T-helper 17 cell (primary cell): ENCODE data around the gene HECW1. TPM values are rescaled to one million over a fixed set of nuclear protein-coding genes. Genes with fewer than 3 reads are reported as not detected.
"Not testable (repeated sequence)": the region's sequence is repeated elsewhere in the genome, so short reads cannot be mapped to it uniquely, and the experiment has no call there.

Experiments used
- ATAC-seq: fragments of 150-1000 bp; cut with Tn5 transposase; 2 replicates; pipeline ENCODE4 v1.10.0; 2021; ENCODE audit warnings: mild to moderate bottlenecking, moderate library complexity
- DNase-seq, 3 donors: peaks; one replicate each; pipeline versions ENCODE4 v3.0.0 to v3.0.0-alpha.2; 2020 to 2021
- H3K9me3 ChIP-seq: one replicate; pipeline ENCODE4 v1.7.0; 2013; ENCODE audit warnings: low read length, mild to moderate bottlenecking; ENCODE audit not compliant: control insufficient read depth, poor library complexity, severe bottlenecking
- H3K27ac Mint-ChIP-seq: one replicate; pipeline ENCODE4 v1.8.0; 2022; ENCODE audit warnings: mild to moderate bottlenecking, moderate library complexity, mixed read lengths
- H3K27me3 Mint-ChIP-seq: one replicate; pipeline ENCODE4 v1.8.0; 2022; ENCODE audit warnings: mixed read lengths
- H3K36me3 Mint-ChIP-seq: one replicate; pipeline ENCODE4 v1.8.0; 2022; ENCODE audit warnings: low read depth, mixed read lengths
- H3K4me1 Mint-ChIP-seq: one replicate; pipeline ENCODE4 v1.8.0; 2022; ENCODE audit warnings: mild to moderate bottlenecking, mixed read lengths
- H3K4me3 Mint-ChIP-seq: one replicate; pipeline ENCODE4 v1.8.0; 2022; ENCODE audit warnings: mild to moderate bottlenecking, moderate library complexity, mixed read lengths
- total RNA-seq, 4 donors: library from RNA in 2 of 4; stranded (reverse) in 2 of 4; gene quantifications; one replicate each; pipeline ENCODE4 v1.2.3 and lab custom pipeline; 2022 to 2026

The HECW1 gene
- total RNA-seq, 2 donors from 2014 or later = not detected

DNA sequence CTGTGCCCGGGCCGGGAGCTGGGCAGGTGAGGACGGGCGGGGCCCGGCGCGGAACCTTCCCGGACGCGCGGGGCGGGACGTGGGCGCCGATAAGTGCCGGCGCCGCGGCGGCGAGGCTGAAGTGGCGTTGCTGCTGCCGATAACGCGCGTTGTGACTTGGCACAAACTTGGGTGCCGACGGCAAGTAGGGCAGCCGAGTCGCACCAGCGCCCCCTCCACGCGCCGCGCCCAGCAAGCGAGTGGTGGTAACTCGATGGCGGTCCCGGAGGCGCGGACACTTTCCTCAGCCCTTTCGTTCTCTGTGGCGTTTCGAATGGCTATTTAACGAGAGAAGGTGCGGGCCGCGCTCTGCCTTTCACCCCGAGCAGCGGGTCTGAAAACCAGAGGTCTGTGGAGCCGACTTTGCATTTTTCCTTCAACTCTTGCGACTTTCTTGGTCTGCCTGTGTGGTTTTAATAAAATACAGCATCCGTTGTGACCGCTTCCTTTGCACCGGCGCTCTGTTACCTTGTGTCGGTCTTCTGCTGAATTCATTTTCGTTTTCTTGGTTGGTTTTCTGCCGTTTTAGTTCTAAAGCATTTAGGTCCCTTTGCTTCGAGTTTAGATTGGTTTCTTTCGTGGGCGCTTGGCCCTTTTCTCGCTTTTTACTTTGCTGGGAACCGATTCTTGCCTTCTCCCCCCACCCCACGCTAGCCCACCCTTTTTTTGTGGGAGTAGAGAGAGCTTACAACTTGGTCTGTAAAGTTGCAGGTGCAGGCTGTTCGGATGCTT is 471.2 kb downstream of the HECW1 start:
- Mint-ChIP-seq H3K4me1 (peaks cover 27% of the 10 kb centered on the region), H3K36me3 (peaks cover 4% of the 10 kb centered on the region), H3K27ac (peak overlapping the region; percentile 98), H3K4me3 (peak overlapping the region; percentile 95), H3K27me3 (peaks cover 11% of the 10 kb centered on the region)
- ATAC-seq = peak; percentile 21
- peak; percentile 56 to 61 (median 58) for DNase-seq
- H3K9me3 ChIP-seq = no peaks in the 10 kb centered on the region

GRCh38 chr7:43584195-43584586 is 471.7 kb downstream of the HECW1 start:
- DNase-seq (no peak), ATAC-seq (no peak)
- H3K4me1 Mint-ChIP-seq = peaks cover 31% of the 10 kb centered on the region
- H3K9me3 ChIP-seq = no peaks in the 10 kb centered on the region
- H3K27me3 Mint-ChIP-seq = peaks cover 11% of the 10 kb centered on the region
- H3K36me3 Mint-ChIP-seq = peaks cover 4% of the 10 kb centered on the region
- H3K4me3 Mint-ChIP-seq = peak overlapping the region; percentile 95
- H3K27ac Mint-ChIP-seq = peak overlapping the region; percentile 98

- not testable (repeated sequence) for H3K36me3 Mint-ChIP-seq
- H3K27ac Mint-ChIP-seq = peak overlapping the region; percentile 98
Observed at GRCh38 chr7:43584733-43585132, 472.3 kb downstream of the HECW1 start.

GRCh38 chr7:43585562-43585961 is 473.1 kb downstream of the HECW1 start:
- Mint-ChIP-seq H3K36me3 (peaks cover 8% of the 10 kb centered on the region), H3K27ac (peak overlapping the region; percentile 98), H3K4me3 (peak overlapping the region; percentile 95), H3K27me3 (peaks cover 11% of the 10 kb centered on the region), H3K4me1 (peaks cover 42% of the 10 kb centered on the region)
- no peaks in the 10 kb centered on the region for H3K9me3 ChIP-seq
- no peak for ATAC-seq
- DNase-seq = no peak

More at GRCh38 chr7:43584733-43585132, 472.3 kb downstream of the HECW1 start:
- ATAC-seq, H3K9me3 ChIP-seq, DNase-seq: not testable (repeated sequence)
- Mint-ChIP-seq H3K4me3 (peak overlapping the region; percentile 95), H3K4me1 (peaks cover 36% of the 10 kb centered on the region), H3K27me3 (peaks cover 11% of the 10 kb centered on the region)

DNA sequence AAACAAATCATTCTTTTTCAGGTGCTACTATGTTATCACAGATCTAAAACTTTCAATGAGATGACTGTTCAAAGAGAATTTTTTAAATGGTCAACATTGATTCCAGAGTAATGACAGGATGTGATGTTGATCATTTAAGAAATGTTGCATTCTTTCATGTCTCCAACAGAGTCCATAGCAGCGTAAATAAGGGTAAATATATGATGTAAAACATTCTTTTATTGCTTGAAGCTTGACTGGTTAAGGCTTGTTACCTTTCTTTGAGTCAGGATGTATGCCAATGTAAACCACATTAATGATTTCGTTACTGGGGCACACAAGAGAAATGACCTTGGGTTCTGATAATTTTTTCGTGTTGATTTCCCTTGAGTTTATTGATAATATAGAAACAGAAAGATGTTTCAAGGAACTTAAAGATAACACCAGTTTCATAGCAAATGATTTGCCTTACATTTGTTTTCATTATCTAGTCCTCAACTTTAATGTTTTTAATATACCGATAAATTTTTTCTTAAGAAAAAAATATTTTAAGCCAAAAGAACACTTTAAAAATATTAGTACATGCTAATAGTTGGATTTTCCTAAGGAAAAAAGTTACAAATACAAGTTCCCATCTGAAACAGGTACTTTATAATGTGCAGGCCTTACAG is 473.9 kb downstream of the HECW1 start:
- DNase-seq (no peak), ATAC-seq (peak; percentile 48)
- no peaks in the 10 kb centered on the region for H3K9me3 ChIP-seq
- H3K27me3 Mint-ChIP-seq = peaks cover 6% of the 10 kb centered on the region
- H3K4me3 Mint-ChIP-seq = peak overlapping the region; percentile 95
- H3K36me3 Mint-ChIP-seq = peaks cover 10% of the 10 kb centered on the region
- H3K4me1 Mint-ChIP-seq = peaks cover 48% of the 10 kb centered on the region
- peak overlapping the region; percentile 98 for H3K27ac Mint-ChIP-seq

- H3K27me3 Mint-ChIP-seq = no peaks in the 10 kb centered on the region
- H3K4me1 Mint-ChIP-seq = peaks cover 61% of the 10 kb centered on the region
- H3K27ac Mint-ChIP-seq = peak overlapping the region; percentile 98
- H3K4me3 Mint-ChIP-seq = peak overlapping the region; percentile 79
- no peaks in the 10 kb centered on the region for H3K9me3 ChIP-seq
- no peak for DNase-seq
- no peak for ATAC-seq
- H3K36me3 Mint-ChIP-seq = peaks cover 8% of the 10 kb centered on the region
Observed at GRCh38 chr7:43588477-43589132, 476.2 kb downstream of the HECW1 start.

- no peaks in the 10 kb centered on the region for H3K9me3 ChIP-seq
- DNase-seq (no peak), ATAC-seq (no peak)
- Mint-ChIP-seq H3K36me3 (peaks cover 5% of the 10 kb centered on the region), H3K4me1 (peaks cover 61% of the 10 kb centered on the region), H3K4me3 (peak overlapping the region; percentile 79), H3K27me3 (no peaks in the 10 kb centered on the region), H3K27ac (peak overlapping the region; percentile 98)
Observed at GRCh38 chr7:43589133-43589478, 476.7 kb downstream of the HECW1 start.

DNA sequence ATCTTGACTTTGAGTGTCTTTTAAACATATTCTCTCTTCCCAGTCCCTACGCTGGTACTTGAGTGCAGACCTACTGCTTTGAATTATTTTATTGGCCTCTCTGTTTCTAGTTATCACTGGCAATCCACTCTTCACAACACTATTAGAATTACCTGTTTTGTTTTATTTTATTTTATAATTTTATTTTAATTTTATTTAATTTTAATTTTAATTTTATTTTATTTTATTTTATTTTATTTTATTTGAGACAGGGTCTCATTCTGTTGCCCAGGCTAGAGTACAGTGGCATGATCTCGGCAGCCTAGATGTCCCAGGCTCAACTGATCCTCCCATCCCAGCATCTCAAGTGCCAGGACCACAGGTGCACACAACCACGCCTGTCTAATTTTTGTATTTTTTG is 477.3 kb downstream of the HECW1 start:
- no peaks in the 10 kb centered on the region for H3K9me3 ChIP-seq
- Mint-ChIP-seq H3K36me3 (peaks cover 5% of the 10 kb centered on the region), H3K27ac (peak overlapping the region; percentile 98), H3K4me1 (peaks cover 60% of the 10 kb centered on the region), H3K4me3 (peak overlapping the region; percentile 79), H3K27me3 (no peaks in the 10 kb centered on the region)
- no peak for DNase-seq
- no peak for ATAC-seq

DNA sequence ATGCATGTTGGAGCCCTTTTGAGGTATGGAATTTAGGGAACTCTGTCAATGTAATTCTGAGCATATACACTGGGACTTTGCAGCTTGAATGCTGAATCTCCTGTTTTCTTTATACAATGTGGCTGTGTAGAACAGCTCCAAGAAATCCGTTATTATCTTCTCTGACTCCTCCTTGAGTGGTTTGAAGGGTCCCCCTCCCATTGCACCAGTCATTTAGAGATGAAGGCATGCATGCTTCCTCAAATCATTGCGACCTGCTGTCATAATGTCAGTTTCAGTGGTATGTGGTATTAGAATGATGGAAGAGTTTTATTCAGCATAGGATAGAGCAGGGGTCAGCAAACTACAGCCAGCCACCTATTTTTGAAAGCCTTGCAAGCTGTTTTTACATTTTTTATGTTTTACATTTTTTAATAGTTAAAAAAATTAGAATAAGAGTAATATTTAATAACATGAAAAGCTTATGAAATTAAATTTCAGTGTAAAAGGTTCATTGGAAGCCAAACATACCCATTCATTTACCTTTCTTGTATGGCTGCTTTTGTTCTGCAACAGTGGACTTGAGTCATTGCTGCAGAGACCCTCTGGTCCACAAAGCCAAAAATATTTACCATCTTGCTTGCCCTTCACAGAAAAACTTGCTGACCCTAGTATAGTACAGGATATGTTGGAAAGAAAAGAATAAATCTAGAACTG is 478.6 kb downstream of the HECW1 start:
- H3K27me3 Mint-ChIP-seq = no peaks in the 10 kb centered on the region
- no peaks in the 10 kb centered on the region for H3K9me3 ChIP-seq
- H3K27ac Mint-ChIP-seq = peak overlapping the region; percentile 98
- H3K4me3 Mint-ChIP-seq = peak overlapping the region; percentile 85
- H3K36me3 Mint-ChIP-seq = peaks cover 5% of the 10 kb centered on the region
- no peak for ATAC-seq
- H3K4me1 Mint-ChIP-seq = peaks cover 61% of the 10 kb centered on the region
- no peak for DNase-seq

DNA sequence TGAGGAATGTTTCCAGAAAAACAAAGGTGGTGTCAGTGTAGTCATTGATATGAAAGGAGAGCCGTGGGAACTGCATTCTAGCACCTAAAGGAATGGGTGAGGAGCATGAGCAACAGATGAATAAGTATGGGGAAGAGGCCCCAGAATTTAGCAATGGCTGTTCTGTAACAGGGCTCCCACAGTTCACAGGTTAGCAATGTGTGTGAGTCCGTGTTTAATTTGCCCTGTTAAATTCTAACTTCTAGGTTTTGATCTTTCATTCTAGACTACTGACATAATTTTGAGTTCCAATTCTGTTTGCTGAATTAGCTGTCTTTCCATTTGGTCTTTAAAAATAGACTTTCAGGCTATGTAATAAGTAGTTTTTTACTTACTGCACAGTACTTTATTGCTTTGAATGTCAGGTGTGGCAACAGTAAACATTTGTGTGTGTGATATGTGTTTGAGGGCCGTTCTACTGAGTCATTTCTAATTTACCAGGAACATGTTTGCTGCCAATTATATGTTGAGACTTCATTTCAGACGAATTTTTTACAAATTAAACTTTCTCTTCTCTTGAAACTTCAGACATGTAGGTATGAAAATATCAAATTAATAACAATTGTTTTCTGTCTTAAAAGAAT is 479.2 kb downstream of the HECW1 start:
- Mint-ChIP-seq H3K27ac (peak overlapping the region; percentile 98), H3K27me3 (no peaks in the 10 kb centered on the region), H3K4me1 (peaks cover 59% of the 10 kb centered on the region), H3K4me3 (peak overlapping the region; percentile 74), H3K36me3 (peaks cover 5% of the 10 kb centered on the region)
- no peak for DNase-seq
- no peak for ATAC-seq
- no peaks in the 10 kb centered on the region for H3K9me3 ChIP-seq

- H3K27me3 Mint-ChIP-seq = no peaks in the 10 kb centered on the region
- DNase-seq (no peak), ATAC-seq (no peak)
- no peaks in the 10 kb centered on the region for H3K9me3 ChIP-seq
- H3K27ac Mint-ChIP-seq = peak overlapping the region; percentile 98
- H3K4me1 Mint-ChIP-seq = peaks cover 57% of the 10 kb centered on the region
- H3K36me3 Mint-ChIP-seq = peaks cover 7% of the 10 kb centered on the region
- peak overlapping the region; percentile 74 for H3K4me3 Mint-ChIP-seq
Observed at GRCh38 chr7:43592326-43592725, 479.9 kb downstream of the HECW1 start.

DNA sequence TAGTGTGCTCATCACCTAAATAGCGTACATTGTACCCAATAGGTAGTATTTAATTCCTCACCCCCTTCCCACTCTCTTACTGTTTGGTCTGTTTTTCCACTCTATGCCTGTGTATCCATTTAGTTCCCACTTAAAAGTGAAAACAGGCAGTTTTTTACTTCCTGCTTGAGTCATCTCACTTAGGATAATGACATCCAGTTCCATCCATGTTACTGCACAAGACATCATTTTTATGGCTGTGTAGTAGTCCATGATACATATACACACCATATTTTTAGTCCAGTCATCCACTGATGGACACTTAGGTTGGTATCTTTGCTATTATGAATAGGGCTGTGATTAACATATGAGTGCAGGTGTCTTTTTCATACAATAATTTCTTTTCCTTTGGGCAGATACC is 480.6 kb downstream of the HECW1 start:
- Mint-ChIP-seq H3K27ac (peak overlapping the region; percentile 98), H3K27me3 (no peaks in the 10 kb centered on the region), H3K4me1 (peaks cover 57% of the 10 kb centered on the region), H3K36me3 (peaks cover 7% of the 10 kb centered on the region), H3K4me3 (peak overlapping the region; percentile 71)
- H3K9me3 ChIP-seq = no peaks in the 10 kb centered on the region
- no peak for DNase-seq
- no peak for ATAC-seq
